WERI-Rb-1 (cell line): ENCODE data around the gene SPRED1.

Experiments used
- DNase-seq: peaks from one replicate; pipeline ENCODE4 v3.0.0-alpha.2; 2020
- H3K27ac ChIP-seq: fragments of 250-450 bp; sonication (Bioruptor Pico); 2 replicates; pipeline ENCODE4 v1.5.1; 2020; ENCODE audit warnings: mild to moderate bottlenecking, moderate library complexity
- H3K27me3 ChIP-seq: fragments of 250-450 bp; sonication (Bioruptor Pico); 2 replicates; pipeline ENCODE4 v1.5.1; 2021; ENCODE audit warnings: mild to moderate bottlenecking, low read depth, moderate library complexity; ENCODE audit not compliant: insufficient read depth, severe bottlenecking
- H3K36me3 ChIP-seq: fragments of 250-450 bp; sonication (Bioruptor Pico); 2 replicates; pipeline ENCODE4 v1.5.1; 2020; ENCODE audit warnings: mild to moderate bottlenecking, moderate library complexity
- H3K4me3 ChIP-seq: 2 replicates; pipeline ENCODE4 v1.5.1; 2011; ENCODE audit warnings: low read depth, mild to moderate bottlenecking, control low read depth, low read length
- H3K9me3 ChIP-seq: fragments of 250-450 bp; sonication (Bioruptor Pico); 2 replicates; pipeline ENCODE4 v1.5.1; 2021; ENCODE audit warnings: mild to moderate bottlenecking, moderate library complexity; ENCODE audit not compliant: severe bottlenecking
- CTCF ChIP-seq: IDR thresholded peaks from 2 replicates; pipeline ENCODE4 v1.5.1; 2011; ENCODE audit warnings: low read depth, mild to moderate bottlenecking, control low read depth, inconsistent platforms, low read length

SPRED1 gene

GRCh38 chr15:38320866-38321265 is 68.2 kb downstream of the SPRED1 start:
- no peak overlapping the region for H3K27ac ChIP-seq
- H3K27me3 ChIP-seq: no peaks in the 10 kb centered on the region
- H3K36me3 ChIP-seq: no peaks in the 10 kb centered on the region
- no peak for DNase-seq
- no peaks in the 10 kb centered on the region for H3K9me3 ChIP-seq
- TF ChIP-seq CTCF: no peak
- no peak overlapping the region for H3K4me3 ChIP-seq

DNA sequence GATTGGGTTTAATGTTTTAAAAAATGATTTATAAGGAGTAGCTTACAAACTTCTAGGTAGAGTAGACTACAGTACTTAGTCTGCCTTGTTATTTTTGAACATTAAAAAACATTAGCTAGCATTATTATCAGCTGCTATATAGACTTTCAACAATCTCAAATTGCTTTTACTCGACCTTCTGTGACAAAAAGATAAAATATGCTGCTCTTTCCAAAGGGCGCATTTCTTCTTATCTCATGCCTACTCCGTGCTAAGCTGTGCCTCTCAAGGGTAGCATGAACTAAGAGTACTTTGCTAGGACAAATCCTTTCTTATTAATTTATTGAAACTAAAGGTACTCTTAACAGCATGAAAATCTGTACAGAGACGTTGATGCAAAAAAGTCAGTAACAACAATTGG is 71.3 kb downstream of the SPRED1 start:
- Histone ChIP-seq H3K9me3 (no peaks in the 10 kb centered on the region), H3K36me3 (no peaks in the 10 kb centered on the region), H3K4me3 (no peak overlapping the region), H3K27me3 (no peaks in the 10 kb centered on the region), H3K27ac (no peak overlapping the region)
- no peak for DNase-seq
- TF ChIP-seq CTCF: no peak

DNA sequence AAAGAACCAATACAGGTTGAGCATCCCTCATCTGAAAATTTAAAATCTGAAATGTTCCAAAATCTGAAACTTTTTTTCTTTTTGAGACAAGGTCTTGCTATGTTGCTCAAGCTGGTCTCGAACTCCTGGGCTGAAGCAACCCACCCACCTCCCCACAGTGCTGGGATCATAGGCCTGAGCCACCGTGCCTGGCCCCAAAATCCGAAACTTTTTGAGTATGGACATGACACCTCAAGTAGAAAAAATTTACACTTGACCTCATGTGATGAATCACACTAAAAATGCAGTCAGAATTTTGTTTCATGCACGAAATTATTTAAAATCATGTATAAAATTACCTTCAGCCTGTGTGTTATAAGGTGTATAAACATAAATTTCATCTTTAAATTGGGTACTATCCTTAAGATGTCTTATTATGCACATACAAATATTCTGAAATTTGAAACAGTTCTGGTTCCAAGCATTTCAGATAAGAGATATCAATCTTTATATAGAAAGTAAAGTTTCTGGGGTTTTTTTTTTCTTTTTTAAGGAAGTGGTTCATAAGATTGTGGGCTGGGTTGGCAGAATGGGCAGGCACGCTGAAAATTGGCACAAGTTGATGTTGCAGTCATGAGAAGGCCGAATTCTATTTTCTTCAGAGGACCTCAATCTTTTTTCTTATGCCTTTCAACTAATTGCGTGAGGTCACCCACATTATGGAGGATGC is 72.5 kb downstream of the SPRED1 start:
- Histone ChIP-seq H3K27me3 (no peaks in the 10 kb centered on the region), H3K4me3 (no peak overlapping the region), H3K9me3 (no peaks in the 10 kb centered on the region), H3K27ac (no peak overlapping the region), H3K36me3 (no peaks in the 10 kb centered on the region)
- no peak for TF ChIP-seq CTCF
- no peak for DNase-seq

DNA sequence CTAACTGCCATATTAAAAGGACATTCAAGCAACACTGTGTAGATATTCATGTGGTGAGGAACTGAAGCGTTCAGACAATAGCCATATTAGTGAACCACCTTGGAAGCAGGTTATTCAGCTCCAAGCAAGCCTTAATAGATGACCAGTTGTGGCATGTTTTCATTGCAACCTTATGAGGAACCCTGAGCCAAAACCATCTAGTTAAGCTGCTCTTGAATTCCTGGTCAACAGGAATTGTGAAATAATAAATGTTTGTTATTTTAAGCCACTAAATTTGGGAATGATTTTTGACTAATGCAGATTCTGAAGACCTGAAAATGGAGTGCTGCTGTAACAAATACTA is 73.0 kb downstream of the SPRED1 start:
- H3K36me3 ChIP-seq: no peaks in the 10 kb centered on the region
- H3K4me3 ChIP-seq: no peak overlapping the region
- no peaks in the 10 kb centered on the region for H3K9me3 ChIP-seq
- no peak for DNase-seq
- TF ChIP-seq CTCF: no peak
- no peaks in the 10 kb centered on the region for H3K27me3 ChIP-seq
- no peak overlapping the region for H3K27ac ChIP-seq

DNA sequence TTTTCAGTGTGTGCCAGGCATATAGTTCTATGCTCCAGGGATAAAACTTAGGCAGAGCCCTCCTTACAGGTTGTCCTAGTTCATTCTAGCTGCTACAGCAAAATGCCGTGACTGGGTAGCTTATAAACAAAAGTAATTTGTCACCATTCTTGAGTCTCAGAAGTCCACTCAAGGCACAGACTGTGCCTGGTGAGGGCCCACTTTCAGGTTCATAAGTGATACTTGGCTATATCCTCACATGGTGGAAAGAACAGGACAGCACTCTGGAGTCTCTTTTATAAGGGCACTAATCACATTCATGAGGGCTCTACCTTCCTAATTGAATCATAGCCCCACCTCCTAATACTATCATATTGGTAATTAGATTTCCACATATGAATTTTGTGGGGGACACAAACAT is 80.1 kb downstream of the SPRED1 start:
- DNase-seq: no peak
- H3K27me3 ChIP-seq: no peaks in the 10 kb centered on the region
- no peak for TF ChIP-seq CTCF
- no peaks in the 10 kb centered on the region for H3K9me3 ChIP-seq
- no peaks in the 10 kb centered on the region for H3K36me3 ChIP-seq
- H3K27ac ChIP-seq: no peak overlapping the region
- no peak overlapping the region for H3K4me3 ChIP-seq

DNA sequence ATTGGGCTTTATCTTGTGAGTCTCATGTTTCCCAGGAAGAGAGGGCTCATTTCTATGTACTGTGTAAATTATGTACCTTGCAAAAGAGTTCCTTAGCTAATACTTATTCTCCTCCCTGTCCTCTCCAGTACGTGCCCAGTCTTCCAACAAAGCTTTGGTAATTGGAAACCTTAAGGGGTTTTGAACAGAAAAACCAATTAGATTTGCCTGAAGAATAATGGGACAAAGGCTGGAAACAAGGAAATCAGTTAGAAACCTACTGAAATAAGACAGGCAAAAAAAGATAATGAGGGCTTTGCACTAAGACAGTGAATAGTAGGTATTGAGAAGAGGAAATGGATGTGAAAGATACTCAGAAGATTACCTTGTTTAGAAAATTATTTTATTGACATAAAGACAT is 82.5 kb downstream of the SPRED1 start:
- no peak overlapping the region for H3K4me3 ChIP-seq
- no peak for TF ChIP-seq CTCF
- no peaks in the 10 kb centered on the region for H3K36me3 ChIP-seq
- H3K27ac ChIP-seq: no peak overlapping the region
- DNase-seq: no peak
- H3K9me3 ChIP-seq: no peaks in the 10 kb centered on the region
- H3K27me3 ChIP-seq: no peaks in the 10 kb centered on the region
